Measurements from ENCODE around the gene RALGPS1.

Gene RALGPS1

GRCh38 chr9:127078336-127078735 lies 163.8 kb downstream of the RALGPS1 start:
- no peak for ATAC-seq (replicated peaks; ENCODE audit: extremely low read depth, poor library complexity, severe bottlenecking)
- Mint-ChIP-seq H3K27me3 (no peaks in the 10 kb centered on the region), H3K9me3 (no peaks in the 10 kb centered on the region), H3K27ac (ENCODE audit: low read depth) (no peak overlapping the region), H3K4me3 (no peak overlapping the region), H3K36me3 (ENCODE audit: insufficient read depth) (peaks cover 6% of the 10 kb centered on the region), H3K4me1 (no peaks in the 10 kb centered on the region)
- DNase-seq (ENCODE audit: low spot score in 2 of 2): no peak

- Mint-ChIP-seq H3K4me3 (no peak overlapping the region), H3K9me3 (no peaks in the 10 kb centered on the region), H3K27me3 (no peaks in the 10 kb centered on the region), H3K4me1 (no peaks in the 10 kb centered on the region), H3K36me3 (ENCODE audit: insufficient read depth) (peaks cover 6% of the 10 kb centered on the region), H3K27ac (ENCODE audit: low read depth) (no peak overlapping the region)
- DNase-seq (ENCODE audit: low spot score in 2 of 2) (no peak), ATAC-seq (replicated peaks; ENCODE audit: extremely low read depth, poor library complexity, severe bottlenecking) (no peak)
These were observed 164.4 kb downstream of the RALGPS1 start for GRCh38 chr9:127078988-127079387.

- no peaks in the 10 kb centered on the region for H3K9me3 Mint-ChIP-seq
- peaks cover 6% of the 10 kb centered on the region for H3K36me3 Mint-ChIP-seq (ENCODE audit: insufficient read depth)
- H3K27me3 Mint-ChIP-seq: no peaks in the 10 kb centered on the region
- no peak overlapping the region for H3K27ac Mint-ChIP-seq (ENCODE audit: low read depth)
- H3K4me3 Mint-ChIP-seq: no peak overlapping the region
- no peak for DNase-seq (ENCODE audit: low spot score in 2 of 2)
- ATAC-seq (replicated peaks; ENCODE audit: extremely low read depth, poor library complexity, severe bottlenecking): no peak
- H3K4me1 Mint-ChIP-seq: peaks cover 4% of the 10 kb centered on the region
These were observed 165.0 kb downstream of the RALGPS1 start for GRCh38 chr9:127079446-127080140.

- Mint-ChIP-seq H3K4me1 (peaks cover 6% of the 10 kb centered on the region), H3K27me3 (no peaks in the 10 kb centered on the region), H3K27ac (ENCODE audit: low read depth) (no peak overlapping the region), H3K4me3 (no peak overlapping the region), H3K36me3 (ENCODE audit: insufficient read depth) (peaks cover 6% of the 10 kb centered on the region), H3K9me3 (no peaks in the 10 kb centered on the region)
- ATAC-seq (replicated peaks; ENCODE audit: extremely low read depth, poor library complexity, severe bottlenecking) (no peak), DNase-seq (ENCODE audit: low spot score in 2 of 2) (no peak)
These were observed 166.9 kb downstream of the RALGPS1 start for GRCh38 chr9:127081250-127082185.

- no peak overlapping the region for H3K4me3 Mint-ChIP-seq
These were observed 168.8 kb downstream of the RALGPS1 start for GRCh38 chr9:127083138-127083980.

GRCh38 chr9:127084076-127085039 lies 169.8 kb downstream of the RALGPS1 start:
- peaks cover 11% of the 10 kb centered on the region for H3K4me1 Mint-ChIP-seq
- no peaks in the 10 kb centered on the region for H3K27me3 Mint-ChIP-seq
- ATAC-seq (replicated peaks; ENCODE audit: extremely low read depth, poor library complexity, severe bottlenecking) (no peak), DNase-seq (ENCODE audit: low spot score in 2 of 2) (no peak)
- peaks cover 3% of the 10 kb centered on the region for H3K36me3 Mint-ChIP-seq (ENCODE audit: insufficient read depth)
- no peak overlapping the region for H3K27ac Mint-ChIP-seq (ENCODE audit: low read depth)
- no peak overlapping the region for H3K4me3 Mint-ChIP-seq
- H3K9me3 Mint-ChIP-seq: no peaks in the 10 kb centered on the region

More at GRCh38 chr9:127083138-127083980, 168.8 kb downstream of the RALGPS1 start:
- H3K36me3 Mint-ChIP-seq (ENCODE audit: insufficient read depth): peaks cover 3% of the 10 kb centered on the region
- no peaks in the 10 kb centered on the region for H3K27me3 Mint-ChIP-seq
- ATAC-seq (replicated peaks; ENCODE audit: extremely low read depth, poor library complexity, severe bottlenecking): no peak
- no peak overlapping the region for H3K27ac Mint-ChIP-seq (ENCODE audit: low read depth)
- H3K4me1 Mint-ChIP-seq: peaks cover 11% of the 10 kb centered on the region
- H3K9me3 Mint-ChIP-seq: no peaks in the 10 kb centered on the region
- DNase-seq (ENCODE audit: low spot score in 2 of 2): no peak

- no peaks in the 10 kb centered on the region for H3K27me3 Mint-ChIP-seq
- ATAC-seq (replicated peaks; ENCODE audit: extremely low read depth, poor library complexity, severe bottlenecking) (no peak), DNase-seq (ENCODE audit: low spot score in 2 of 2) (no peak)
- peaks cover 11% of the 10 kb centered on the region for H3K4me1 Mint-ChIP-seq
- no peak overlapping the region for H3K27ac Mint-ChIP-seq (ENCODE audit: low read depth)
- peaks cover 3% of the 10 kb centered on the region for H3K36me3 Mint-ChIP-seq (ENCODE audit: insufficient read depth)
- H3K4me3 Mint-ChIP-seq: no peak overlapping the region
- H3K9me3 Mint-ChIP-seq: no peaks in the 10 kb centered on the region
These were observed 170.6 kb downstream of the RALGPS1 start for GRCh38 chr9:127085186-127085585.

GRCh38 chr9:127086771-127087170 lies 172.2 kb downstream of the RALGPS1 start:
- H3K36me3 Mint-ChIP-seq (ENCODE audit: insufficient read depth): no peaks in the 10 kb centered on the region
- no peaks in the 10 kb centered on the region for H3K27me3 Mint-ChIP-seq
- H3K4me3 Mint-ChIP-seq: no peak overlapping the region
- peaks cover 14% of the 10 kb centered on the region for H3K4me1 Mint-ChIP-seq
- H3K27ac Mint-ChIP-seq (ENCODE audit: low read depth): no peak overlapping the region
- ATAC-seq (replicated peaks; ENCODE audit: extremely low read depth, poor library complexity, severe bottlenecking) (no peak), DNase-seq (ENCODE audit: low spot score in 2 of 2) (no peak)
- no peaks in the 10 kb centered on the region for H3K9me3 Mint-ChIP-seq

- no peak for DNase-seq (ENCODE audit: low spot score in 2 of 2)
- H3K4me1 Mint-ChIP-seq: peaks cover 21% of the 10 kb centered on the region
- no peaks in the 10 kb centered on the region for H3K36me3 Mint-ChIP-seq (ENCODE audit: insufficient read depth)
- no peaks in the 10 kb centered on the region for H3K27me3 Mint-ChIP-seq
- H3K9me3 Mint-ChIP-seq: no peaks in the 10 kb centered on the region
- ATAC-seq (replicated peaks; ENCODE audit: extremely low read depth, poor library complexity, severe bottlenecking): no peak
- H3K27ac Mint-ChIP-seq (ENCODE audit: low read depth): no peak overlapping the region
- no peak overlapping the region for H3K4me3 Mint-ChIP-seq
These were observed 172.8 kb downstream of the RALGPS1 start for GRCh38 chr9:127087411-127087810.

GRCh38 chr9:127087836-127088235 lies 173.3 kb downstream of the RALGPS1 start:
- no peaks in the 10 kb centered on the region for H3K27me3 Mint-ChIP-seq
- H3K27ac Mint-ChIP-seq (ENCODE audit: low read depth): no peak overlapping the region

GRCh38 chr9:127088724-127089615 lies 174.4 kb downstream of the RALGPS1 start:
- ATAC-seq (replicated peaks; ENCODE audit: extremely low read depth, poor library complexity, severe bottlenecking) (no peak), DNase-seq (ENCODE audit: low spot score in 2 of 2) (no peak)
- no peaks in the 10 kb centered on the region for H3K36me3 Mint-ChIP-seq (ENCODE audit: insufficient read depth)
- H3K9me3 Mint-ChIP-seq: no peaks in the 10 kb centered on the region
- peaks cover 23% of the 10 kb centered on the region for H3K4me1 Mint-ChIP-seq
- H3K27ac Mint-ChIP-seq (ENCODE audit: low read depth): no peak overlapping the region
- H3K4me3 Mint-ChIP-seq: no peak overlapping the region
- H3K27me3 Mint-ChIP-seq: no peaks in the 10 kb centered on the region

More at GRCh38 chr9:127087836-127088235, 173.3 kb downstream of the RALGPS1 start:
- peaks cover 23% of the 10 kb centered on the region for H3K4me1 Mint-ChIP-seq
- no peak overlapping the region for H3K4me3 Mint-ChIP-seq
- no peaks in the 10 kb centered on the region for H3K9me3 Mint-ChIP-seq
- DNase-seq (ENCODE audit: low spot score in 2 of 2): no peak
- no peak for ATAC-seq (replicated peaks; ENCODE audit: extremely low read depth, poor library complexity, severe bottlenecking)
- no peaks in the 10 kb centered on the region for H3K36me3 Mint-ChIP-seq (ENCODE audit: insufficient read depth)

All from central memory CD8-positive, alpha-beta T cell (primary cell).